ENCODE data around the gene FAM131B. TPM values are rescaled to one million over a fixed set of nuclear protein-coding genes. Genes with fewer than 3 reads are reported as not detected.

FAM131B gene
- total RNA-seq = 0.26 and 0.53 TPM in 2 replicates

DNA sequence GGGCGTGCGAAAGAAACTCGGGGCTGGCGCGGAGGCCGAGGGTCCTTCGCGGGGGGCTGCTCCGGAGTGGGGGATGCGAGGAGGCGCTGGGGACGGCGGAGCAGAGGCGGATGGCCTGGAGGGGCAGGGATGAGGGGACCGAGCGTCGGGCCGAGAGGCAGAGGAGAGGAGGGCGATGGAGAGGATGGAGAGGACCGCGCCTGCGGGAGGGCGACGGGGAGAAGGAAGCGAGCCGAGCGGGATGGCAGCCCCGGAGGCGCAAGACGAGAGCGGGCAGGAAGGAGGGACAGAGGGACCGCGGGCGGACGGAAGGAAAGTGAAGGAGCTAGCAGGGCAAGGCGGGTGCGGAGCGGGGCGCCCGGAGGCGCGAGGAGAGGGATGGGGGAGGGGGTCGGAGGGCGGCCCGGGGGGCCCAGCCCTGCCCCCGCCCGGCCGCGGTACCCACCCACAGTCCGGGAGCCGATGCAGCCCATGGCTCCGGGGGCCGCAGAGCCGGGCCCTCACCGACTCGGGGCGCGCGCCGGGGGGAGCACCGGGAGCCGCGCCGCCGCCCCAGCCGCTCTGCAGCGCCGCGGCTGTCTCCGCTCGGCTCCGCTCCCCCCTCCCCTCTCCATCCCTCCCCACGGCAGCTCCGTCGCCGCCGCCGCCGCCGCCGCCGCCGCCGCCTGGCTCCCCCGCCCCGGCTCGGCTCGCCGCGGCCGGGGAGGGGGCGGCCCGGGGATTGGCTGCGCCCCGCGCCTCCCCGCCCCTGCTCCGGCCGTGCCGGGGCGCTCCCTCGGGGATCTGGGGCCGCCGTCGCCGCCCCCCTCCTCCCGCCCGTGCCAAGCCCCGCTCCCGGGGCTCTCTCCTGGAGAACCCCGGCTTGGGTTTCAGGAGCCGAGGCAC lies at the start of gene FAM131B:
TSS of gene FAM131B (minus strand) at position 583 of the 885 bp plus-strand sequence. CDS start at position 473, 110 bp downstream.
- H3K4me3 ChIP-seq (ENCODE audit: low read depth, low read length) = peak within 1 kb of the TSS; percentile 40
- FAIRE-seq = no peak
- H3K36me3 ChIP-seq (ENCODE audit: control insufficient read depth, insufficient read depth, low read length) = no peaks in the 10 kb centered on the region
- no peak for DNase-seq (ENCODE audit: low read depth)
- peaks cover 24% of the 10 kb centered on the region for H3K27me3 ChIP-seq (ENCODE audit: control insufficient read depth, insufficient read depth, low read length)
- TF ChIP-seq, protein P1, sequence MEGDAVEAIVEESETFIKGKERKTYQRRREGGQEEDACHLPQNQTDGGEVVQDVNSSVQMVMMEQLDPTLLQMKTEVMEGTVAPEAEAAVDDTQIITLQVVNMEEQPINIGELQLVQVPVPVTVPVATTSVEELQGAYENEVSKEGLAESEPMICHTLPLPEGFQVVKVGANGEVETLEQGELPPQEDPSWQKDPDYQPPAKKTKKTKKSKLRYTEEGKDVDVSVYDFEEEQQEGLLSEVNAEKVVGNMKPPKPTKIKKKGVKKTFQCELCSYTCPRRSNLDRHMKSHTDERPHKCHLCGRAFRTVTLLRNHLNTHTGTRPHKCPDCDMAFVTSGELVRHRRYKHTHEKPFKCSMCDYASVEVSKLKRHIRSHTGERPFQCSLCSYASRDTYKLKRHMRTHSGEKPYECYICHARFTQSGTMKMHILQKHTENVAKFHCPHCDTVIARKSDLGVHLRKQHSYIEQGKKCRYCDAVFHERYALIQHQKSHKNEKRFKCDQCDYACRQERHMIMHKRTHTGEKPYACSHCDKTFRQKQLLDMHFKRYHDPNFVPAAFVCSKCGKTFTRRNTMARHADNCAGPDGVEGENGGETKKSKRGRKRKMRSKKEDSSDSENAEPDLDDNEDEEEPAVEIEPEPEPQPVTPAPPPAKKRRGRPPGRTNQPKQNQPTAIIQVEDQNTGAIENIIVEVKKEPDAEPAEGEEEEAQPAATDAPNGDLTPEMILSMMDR (IDR thresholded peaks at IDR 0.05; ENCODE audit: insufficient read depth, low read length, severe bottlenecking) = no peak

DNA sequence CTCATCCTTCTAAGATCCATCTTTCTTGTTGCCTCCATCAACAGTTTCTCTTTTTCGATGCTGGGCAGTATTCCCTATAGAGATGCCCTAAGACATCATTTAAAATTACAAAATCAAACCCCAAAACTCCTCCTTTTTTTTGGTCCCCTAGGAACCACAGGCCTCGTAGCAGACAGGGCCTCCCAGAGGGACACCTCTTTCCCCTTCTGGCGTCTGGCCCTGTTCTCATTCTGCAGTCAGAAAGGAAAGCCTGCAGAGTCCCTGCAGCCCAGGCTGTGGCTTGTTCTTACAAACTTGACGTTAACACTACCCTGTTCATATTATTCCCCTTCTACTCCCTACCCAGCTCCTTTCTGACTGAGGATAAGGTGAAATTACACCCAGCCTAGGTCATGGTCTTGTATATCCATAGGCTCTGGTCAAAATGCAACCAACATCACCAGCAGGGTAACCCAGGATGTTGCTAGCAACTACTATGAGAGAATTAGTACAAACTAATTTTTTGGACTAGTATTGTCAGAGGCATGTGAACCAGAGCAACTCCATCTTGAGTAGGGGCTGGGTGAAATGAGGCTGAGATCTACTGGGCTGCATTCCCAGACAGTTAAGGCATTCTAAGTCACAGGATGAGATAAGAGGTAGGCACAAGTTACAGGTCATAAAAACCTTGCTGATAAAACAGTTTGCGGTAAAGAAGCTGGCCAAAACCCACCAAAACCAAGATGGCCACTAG lies 49.6 kb upstream of the FAM131B start:
- no peak for FAIRE-seq
- TF ChIP-seq, protein P1 (IDR thresholded peaks at IDR 0.05; ENCODE audit: insufficient read depth, low read length, severe bottlenecking) = no peak
- Histone ChIP-seq H3K4me3 (ENCODE audit: low read depth, low read length) (no peak overlapping the region), H3K36me3 (ENCODE audit: control insufficient read depth, insufficient read depth, low read length) (no peaks in the 10 kb centered on the region), H3K27me3 (ENCODE audit: control insufficient read depth, insufficient read depth, low read length) (no peaks in the 10 kb centered on the region)
- no peak for DNase-seq (ENCODE audit: low read depth)

DNA sequence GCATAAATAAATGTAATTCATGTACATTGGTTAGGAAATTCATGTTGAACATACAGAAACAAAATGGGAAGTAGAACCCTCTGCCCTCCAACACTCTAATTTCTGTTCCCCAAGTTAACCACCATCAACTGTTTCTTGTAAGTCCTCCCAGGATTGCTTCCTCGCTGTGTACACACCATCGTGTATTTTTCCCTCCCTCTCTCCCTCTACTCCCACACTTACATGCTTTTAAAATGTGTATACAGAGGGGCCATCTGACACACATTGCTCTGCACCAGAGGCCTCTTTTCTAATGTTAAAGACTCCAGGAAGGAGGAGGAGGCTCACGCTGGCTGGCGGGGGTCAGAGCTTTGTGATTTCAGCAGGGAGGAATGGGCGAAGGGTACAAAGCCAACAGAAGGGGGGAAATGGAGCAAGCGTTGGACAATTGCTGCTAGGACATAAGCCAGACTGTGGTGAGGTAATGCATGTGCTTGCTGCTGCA lies 48.0 kb upstream of the FAM131B start:
- TF ChIP-seq, protein P1 (IDR thresholded peaks at IDR 0.05; ENCODE audit: insufficient read depth, low read length, severe bottlenecking) = no peak
- peaks cover 4% of the 10 kb centered on the region for H3K36me3 ChIP-seq (ENCODE audit: control insufficient read depth, insufficient read depth, low read length)
- DNase-seq (ENCODE audit: low read depth) = no peak
- H3K27me3 ChIP-seq (ENCODE audit: control insufficient read depth, insufficient read depth, low read length) = no peaks in the 10 kb centered on the region
- no peak for FAIRE-seq
- no peak overlapping the region for H3K4me3 ChIP-seq (ENCODE audit: low read depth, low read length)

DNA sequence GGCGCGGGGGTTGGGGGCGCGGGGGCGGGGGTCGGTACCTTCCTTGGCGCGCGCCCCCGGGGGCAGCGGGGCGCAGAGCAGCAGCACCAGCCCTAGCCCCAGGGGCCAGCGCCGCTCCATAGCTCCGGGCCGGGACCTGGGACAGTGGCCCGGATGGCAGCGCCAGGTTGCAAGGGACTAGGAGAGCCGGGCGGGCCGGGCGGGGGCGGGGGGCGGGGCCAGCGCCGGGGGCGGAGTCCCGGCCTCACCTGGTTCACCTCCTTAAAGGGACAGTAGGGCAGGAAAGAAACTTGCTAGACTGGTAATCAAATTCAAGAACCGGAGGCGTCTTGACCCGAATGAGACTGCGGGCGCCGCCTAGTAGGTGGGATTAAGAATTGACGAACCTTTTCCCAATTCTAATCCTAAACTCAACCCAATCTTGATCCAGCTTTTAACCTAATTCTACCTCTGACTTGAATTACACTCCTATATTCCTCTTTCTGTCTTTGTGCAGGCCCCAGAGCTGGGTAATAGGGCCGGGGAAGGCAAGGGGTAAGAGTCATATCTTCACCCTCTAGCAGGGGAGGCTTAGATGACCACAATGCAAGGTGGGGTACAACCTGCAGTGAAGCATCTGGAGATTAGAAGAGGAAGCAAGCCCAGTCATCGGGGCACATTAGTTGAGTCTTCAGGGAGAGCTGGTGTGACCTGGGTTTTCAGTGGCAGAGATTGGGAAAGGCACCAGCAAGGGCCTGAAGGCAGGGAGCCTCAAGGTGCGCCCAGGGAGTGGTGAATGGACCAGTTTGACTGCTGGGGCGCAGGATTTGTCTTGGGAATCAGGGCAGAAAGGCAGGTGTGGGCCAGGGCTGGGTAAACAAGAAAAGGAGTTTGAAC lies 46.4 kb upstream of the FAM131B start, which contains the start of gene EPHA1:
TSS of gene EPHA1 (minus strand) at position 171 of the 876 bp plus-strand sequence. CDS start at position 120, 51 bp downstream.
- peaks cover 8% of the 10 kb centered on the region for H3K36me3 ChIP-seq (ENCODE audit: control insufficient read depth, insufficient read depth, low read length)
- DNase-seq (ENCODE audit: low read depth) = peak; percentile 88
- TF ChIP-seq, protein P1 (IDR thresholded peaks at IDR 0.05; ENCODE audit: insufficient read depth, low read length, severe bottlenecking) = peak; percentile 68
- peak within 1 kb of the TSS; percentile 59 for H3K4me3 ChIP-seq (ENCODE audit: low read depth, low read length)
- FAIRE-seq = no peak
- H3K27me3 ChIP-seq (ENCODE audit: control insufficient read depth, insufficient read depth, low read length) = no peaks in the 10 kb centered on the region

DNA sequence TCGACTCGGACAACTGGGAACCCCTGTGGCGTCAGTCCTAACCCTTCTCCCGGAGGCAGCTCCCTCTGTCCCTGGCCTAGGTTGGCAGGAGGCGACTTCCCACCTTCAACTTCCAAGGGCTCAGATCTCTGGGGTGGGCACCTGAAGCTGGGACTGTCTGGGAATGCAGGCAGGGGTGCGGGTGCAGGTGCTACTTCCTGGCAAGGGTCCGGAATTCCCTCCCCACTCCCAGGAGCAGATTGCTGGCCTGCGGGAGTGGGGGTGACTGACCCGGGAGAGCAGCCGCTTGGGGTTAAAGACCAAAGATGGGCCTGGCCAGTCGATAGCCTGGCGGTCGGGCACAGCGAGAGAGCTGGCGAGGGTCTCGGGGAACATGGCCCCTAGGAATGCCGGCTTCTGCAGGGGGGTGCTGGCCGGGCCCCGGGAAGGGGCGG lies 45.8 kb upstream of the FAM131B start:
- H3K4me3 ChIP-seq (ENCODE audit: low read depth, low read length) = peak overlapping the region; percentile 59
- TF ChIP-seq, protein P1 (IDR thresholded peaks at IDR 0.05; ENCODE audit: insufficient read depth, low read length, severe bottlenecking) = no peak
- FAIRE-seq (no peak), DNase-seq (ENCODE audit: low read depth) (no peak)
- H3K36me3 ChIP-seq (ENCODE audit: control insufficient read depth, insufficient read depth, low read length) = peaks cover 8% of the 10 kb centered on the region
- H3K27me3 ChIP-seq (ENCODE audit: control insufficient read depth, insufficient read depth, low read length) = no peaks in the 10 kb centered on the region
